GM21423 (cell line): ENCODE results near the gene CROCC2.

Source experiments
- ATAC-seq: cut with Tn5 transposase; IDR thresholded peaks from one replicate; pipeline ENCODE4 v1.9.1; 2021; ENCODE audit warnings: mild to moderate bottlenecking, moderate library complexity; ENCODE audit not compliant: unreplicated experiment

CROCC2 gene

DNA sequence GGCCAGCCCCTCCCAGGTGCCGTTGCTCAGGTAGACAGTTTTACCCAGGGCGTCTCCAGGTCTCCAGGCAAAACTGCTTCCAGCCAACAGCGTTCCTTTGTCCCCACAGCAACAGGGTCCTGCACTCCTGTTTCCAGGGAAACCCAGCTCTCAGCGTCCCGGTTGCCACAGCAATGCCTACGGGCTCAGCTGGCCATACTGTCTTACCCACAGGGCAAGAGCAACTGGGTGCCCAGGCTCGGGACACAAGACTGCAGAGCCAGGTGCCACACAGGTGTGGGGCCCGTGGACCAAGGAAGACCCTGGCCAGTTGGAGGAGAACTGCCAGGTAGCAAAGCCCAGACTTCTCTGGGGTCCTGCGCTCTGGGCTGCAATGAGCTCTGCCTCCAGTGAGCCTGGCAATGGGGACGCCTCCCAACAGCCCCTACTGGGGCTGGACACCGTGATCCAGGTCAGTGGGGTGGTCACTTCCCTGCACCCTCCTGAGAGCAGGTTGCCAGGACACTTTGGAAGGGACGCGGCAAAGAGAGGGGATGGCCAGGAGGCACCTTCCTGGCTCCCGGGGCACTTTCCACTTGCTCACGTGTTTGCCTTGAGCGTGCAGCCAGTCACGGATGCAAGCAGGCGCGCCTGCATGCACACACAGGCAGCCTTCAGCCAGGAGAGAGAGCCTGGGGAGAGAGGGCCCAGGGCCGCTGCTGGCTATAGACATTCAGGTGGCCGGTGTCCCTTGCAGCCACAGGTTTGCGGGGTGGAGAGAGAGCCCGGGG lies at the start of gene CROCC2:
CROCC2 (plus strand) TSS at position 196 of the 770 bp plus-strand sequence; CDS start at position 374, 178 bp downstream.
- ATAC-seq, result no peak

DNA sequence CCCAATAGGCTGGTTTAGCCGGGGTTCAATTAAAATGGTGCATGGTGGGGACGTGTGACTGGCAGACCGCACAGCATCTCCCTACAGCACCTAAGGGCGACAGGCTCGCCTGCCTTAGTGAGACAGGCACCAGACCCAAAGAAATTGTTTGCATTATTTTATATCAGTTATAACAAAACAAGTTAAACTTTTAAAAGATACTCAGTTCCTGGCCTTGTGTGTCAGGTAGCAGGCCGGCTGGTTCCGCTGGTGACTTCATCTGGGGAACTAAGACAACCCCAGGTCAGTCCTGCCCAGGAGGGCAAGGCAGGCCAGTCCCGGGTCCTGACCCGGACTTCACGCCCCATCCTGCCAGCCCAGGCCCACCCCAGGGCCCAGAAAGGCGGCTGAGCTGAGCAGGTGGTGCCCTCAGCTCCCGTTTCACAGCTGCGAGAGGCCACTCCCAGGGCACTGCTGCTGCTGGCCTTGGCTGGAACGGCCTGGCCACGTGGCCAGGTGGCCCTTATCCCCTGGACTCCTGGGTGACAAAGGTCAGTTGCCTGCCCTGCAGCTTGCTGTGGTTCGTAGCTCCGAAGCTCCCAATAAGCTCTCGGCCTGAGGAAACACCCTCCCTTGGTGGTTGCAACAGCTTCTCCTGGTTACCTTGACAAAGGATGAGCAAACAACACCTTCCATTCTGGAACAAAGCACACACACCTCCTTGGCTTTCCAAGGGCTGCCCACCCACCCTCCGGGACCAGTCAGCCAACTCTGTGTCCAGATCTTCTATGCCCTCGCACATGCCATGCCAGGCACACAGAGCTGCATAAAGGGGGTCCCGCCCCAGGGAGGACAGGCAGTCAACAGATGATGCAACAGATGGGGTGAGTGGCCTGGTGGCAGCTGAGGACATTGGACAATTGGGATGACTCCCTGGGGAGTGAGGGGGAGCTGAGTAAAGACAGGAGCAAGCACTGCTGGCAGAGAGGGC lies 48.8 kb upstream of the CROCC2 start:
- no peak for ATAC-seq

DNA sequence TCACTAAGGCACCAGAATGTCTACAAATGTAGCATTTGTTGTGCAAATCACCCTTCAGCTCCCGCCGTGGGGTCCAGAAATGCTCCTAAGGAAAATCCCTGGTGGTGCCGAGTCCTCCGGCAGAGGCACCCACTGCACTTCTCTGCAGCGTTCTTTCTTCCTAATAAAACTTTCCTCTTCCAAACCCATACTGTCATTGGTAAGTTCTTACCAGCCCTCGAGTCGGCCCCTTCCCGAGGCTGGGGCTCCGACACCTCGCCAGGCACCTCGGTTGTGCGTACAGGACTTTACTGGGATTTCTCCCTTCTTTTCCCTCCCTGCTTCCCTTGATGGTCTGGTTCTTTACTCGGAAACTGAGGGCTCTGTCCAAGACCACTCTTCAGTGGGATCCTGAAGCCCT lies 47.8 kb upstream of the CROCC2 start:
- ATAC-seq, result no peak

DNA sequence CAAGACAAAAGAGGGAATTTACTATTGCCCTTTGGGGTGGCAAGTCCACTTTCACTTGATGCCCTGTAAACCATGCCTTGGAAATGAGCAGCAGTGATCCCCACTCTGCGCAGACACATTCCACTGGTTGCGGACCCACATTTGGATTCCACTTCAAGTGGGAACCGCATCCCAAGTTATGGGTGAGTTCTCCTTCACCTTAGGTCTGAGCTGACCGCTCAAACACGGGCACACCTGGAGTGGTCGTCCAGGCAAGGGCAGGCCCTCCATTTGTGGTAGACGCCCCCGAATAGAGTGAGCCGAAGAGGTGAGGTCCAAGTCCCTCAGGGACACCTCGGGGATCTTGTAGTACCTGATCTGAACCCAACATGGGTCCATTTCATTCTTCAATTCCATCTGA lies 47.3 kb upstream of the CROCC2 start:
- ATAC-seq, result no peak

DNA sequence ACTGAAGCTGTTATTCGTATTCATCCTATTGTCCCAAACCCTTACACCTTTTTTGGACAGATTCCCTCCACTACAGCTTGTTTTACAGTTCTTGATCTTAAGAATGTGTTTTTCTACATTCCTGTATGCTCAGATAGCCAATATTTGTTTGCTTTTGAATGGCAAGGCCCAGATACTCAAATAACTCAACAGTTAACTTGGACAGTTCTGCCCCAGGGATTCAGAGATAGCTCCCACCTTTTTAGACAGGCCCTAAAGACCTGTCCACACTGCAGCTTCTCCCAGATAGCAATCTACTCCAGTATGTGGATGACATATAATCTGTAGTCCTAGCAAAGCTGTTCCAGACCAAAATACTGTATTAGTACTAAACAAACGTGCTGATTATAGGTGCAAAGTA lies 44.6 kb upstream of the CROCC2 start:
- ATAC-seq, result no peak

DNA sequence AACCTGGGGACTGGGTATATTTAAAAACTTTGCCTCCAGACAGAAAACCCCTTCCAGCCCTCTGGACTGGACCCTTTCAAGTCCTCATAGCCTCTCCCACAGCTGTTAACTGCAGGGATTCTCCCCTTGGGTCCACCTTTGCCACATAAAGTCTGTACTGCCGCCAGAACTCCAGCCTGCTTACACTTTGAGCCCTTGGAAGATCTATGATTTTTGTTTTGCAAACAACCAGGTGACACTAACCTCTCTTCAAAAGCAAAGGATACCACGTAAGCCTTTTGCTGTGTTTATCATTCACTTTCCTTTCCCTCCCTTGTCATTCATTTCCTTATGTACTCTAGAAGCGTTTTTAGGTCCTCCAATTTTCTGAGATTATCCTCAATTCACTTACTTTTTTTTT lies 41.7 kb upstream of the CROCC2 start:
- no peak for ATAC-seq

DNA sequence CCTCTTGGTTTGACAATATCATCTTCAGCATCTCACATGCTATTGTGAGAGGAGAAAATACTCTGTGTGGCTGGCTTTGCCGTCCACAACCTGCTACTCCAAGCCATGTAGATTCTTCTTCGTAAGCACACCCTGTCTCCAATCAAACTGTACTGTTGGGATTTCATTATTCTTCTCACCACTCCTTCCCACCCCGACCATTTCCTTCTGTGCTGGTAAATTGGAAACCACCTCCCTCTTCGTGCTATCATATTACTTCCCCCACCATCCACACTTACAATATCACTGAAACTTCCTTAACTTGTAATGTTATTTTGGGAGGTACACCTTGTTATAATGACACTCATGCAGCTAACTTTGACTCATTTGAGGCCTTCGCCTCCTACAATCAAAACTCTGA lies 40.7 kb upstream of the CROCC2 start:
- no peak for ATAC-seq

DNA sequence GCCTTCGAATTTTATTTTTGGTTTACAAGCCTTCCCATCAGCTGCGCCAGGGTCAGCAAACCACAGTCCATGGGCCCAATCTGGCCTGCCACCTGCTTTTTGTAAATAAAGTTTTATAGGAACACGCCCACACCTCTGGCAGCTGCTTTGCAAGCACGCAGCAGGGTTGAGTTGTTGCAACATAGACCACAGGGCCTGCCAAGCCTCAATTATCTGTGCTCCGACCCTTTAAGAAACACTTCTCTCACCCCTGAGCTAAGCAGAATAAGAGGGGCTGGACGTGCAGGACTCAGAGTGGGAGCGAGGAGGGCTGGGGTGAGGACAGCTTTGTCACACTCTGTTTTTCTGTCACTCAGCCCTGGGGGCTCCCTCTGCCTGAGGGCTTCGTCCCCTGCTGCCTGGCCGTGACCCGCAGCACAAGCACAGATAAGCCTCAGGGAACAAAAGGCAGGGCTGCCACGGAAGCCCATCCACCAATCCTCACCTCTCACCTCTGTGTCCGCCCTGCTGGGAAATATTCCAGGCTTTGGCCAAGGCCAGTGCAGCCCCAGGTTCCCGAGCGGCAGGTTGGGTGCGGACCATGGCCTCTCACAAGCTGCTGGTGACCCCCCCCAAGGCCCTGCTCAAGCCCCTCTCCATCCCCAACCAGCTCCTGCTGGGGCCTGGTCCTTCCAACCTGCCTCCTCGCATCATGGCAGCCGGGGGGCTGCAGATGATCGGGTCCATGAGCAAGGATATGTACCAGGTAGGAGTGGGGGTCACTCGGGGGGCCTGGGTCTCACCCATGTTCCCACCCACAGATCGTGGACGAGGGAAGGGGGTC lies 37.6 kb upstream of the CROCC2 start, which contains the start of gene AGXT:
AGXT (plus strand) TSS at position 539 of the 823 bp plus-strand sequence; CDS start at position 581, 42 bp downstream.
- ATAC-seq, result no peak

DNA sequence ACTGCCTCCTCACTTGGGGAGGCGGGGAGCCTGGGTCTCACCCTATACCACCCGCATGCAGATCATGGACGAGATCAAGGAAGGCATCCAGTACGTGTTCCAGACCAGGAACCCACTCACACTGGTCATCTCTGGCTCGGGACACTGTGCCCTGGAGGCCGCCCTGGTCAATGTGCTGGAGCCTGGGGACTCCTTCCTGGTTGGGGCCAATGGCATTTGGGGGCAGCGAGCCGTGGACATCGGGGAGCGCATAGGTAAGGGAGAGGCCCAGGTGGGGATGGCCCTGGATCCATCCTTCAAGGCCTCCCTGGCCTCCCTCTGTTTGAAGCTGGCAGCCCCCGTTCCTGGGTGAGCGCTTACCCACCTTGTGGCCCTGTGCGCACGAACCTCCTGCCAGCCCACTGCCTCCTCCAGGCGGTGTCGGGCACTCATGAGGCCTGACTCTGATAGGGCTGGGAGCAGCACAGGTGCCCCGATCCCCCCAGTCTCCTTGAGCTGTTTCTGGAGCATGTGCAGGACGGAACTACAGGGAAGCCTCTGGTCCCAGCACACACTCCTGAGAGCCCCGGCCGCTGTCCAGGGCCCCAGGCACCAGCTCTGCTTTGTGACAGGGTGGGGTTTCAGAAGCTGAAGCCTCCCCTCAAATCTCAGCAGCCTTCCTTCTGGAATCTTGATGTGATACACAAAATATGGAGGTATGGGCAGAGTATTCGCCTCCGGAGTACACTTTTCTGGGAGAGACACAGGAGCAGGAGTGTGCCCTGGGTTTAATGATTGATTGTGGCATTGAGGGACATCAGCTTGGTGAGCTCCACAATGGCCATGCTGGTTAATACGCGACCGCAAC lies 36.8 kb upstream of the CROCC2 start:
- no peak for ATAC-seq

DNA sequence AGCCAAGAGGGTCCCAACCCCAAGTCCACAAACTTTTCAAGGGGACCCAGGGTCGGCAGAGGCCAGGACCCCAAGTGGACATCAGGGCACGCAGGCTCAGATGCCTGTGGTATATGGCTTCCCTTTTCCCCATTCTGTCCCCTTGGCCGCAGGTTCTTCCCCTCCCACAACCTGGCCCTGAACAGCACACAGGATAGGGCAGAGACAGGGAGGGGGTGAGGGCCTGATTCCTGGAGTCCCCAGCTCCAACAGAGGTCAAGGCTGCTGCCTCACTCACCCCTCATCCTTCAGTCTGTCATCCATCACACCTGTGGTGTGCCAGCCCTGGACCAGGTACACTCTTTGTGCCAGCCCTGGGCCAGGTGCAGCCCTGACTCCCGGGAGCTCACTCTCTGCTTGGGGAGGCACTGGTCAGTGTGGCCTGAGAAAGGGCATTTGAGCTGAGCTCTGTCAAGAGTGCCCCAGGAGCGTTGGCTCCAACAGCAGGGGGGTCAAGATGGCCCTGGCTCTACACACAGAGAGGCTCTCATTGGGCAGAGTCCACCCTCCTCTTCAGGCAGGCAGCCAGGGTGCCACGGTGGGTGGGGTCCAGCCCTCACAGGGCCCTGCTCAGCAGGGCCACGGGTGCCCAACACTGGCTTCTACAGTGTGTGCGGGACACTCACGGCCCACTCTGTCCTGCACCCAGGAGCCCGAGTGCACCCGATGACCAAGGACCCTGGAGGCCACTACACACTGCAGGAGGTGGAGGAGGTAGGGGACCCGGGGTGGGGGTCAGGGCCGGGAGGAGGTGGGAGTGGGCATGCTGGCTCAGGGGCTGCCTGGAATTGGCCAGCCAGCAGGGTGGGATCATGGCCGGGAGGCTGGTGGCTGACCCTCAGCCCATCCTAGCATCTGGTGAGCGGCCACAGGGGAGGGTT lies 35.9 kb upstream of the CROCC2 start:
- no peak for ATAC-seq

DNA sequence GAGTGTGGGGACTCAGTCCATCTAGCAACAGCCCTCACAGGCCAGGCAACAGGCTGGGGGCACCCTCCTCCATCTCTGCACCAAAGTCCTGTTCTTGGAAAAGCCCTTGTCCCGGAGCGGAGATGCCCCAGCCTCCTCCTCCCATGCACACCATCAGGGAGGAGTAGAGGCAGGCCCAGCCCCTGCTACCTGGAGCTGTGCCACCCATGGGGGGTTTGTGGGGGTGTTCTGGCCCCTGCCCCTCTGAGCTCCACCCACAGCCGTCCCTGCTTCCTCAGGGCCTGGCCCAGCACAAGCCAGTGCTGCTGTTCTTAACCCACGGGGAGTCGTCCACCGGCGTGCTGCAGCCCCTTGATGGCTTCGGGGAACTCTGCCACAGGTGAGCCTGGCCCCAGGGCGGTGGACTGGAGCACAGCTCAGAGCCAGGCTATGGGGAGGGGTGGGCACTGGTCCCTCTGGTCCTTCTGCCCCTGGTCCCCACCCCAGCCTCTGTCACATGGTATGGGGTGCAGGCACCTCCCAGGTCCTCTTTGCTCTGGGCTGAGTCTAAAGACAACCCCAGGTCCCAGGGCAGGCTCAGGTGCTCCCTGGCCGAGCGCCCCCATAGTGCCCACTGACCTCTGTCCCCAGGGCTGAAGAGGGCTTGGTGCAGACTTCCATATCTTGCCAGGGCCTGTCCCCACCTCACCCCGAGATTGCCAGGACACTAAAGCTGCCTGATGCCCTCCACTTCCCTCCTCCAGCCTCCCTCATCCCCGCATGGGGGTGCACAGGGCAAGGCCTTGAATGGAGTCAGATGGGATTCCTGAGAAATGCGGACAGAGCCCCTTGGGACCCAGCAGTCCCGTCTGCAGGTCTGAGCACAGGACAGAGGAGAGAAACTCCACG lies 34.8 kb upstream of the CROCC2 start:
- no peak for ATAC-seq

DNA sequence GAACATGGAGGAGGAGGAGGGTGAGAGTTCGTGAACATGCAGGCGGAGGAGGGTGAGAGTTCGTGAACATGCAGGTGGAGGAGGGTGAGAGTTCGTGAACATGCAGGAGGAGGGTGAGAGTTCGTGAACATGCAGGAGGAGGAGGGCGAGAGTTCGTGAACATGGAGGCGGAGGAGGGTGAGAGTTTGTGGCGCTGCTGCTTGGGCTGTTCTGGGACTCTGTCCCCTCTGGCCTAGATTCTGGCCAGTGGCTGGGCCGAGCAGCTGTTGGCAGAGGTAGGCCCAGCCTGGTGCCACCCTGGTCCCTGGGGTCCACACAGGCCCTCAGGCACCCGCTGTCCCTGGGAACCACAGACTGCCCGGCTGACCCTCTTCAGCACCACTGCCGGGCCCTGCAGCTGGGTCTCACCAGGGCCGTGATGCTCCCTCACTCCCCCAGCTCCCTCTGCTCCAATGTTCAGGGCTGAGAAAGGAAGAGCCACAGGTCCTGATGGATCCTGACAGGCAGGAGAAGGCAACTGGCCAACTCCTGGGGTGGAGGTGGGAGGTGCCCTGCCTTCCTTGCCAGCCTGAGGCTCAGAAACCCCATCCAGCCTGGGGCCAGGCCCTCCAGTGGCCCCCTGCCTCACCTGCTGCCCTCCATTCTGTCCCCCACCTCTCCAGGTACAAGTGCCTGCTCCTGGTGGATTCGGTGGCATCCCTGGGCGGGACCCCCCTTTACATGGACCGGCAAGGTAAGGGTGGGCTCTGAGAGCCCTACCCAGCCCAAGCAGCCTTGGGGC lies 33.6 kb upstream of the CROCC2 start:
- no peak for ATAC-seq

DNA sequence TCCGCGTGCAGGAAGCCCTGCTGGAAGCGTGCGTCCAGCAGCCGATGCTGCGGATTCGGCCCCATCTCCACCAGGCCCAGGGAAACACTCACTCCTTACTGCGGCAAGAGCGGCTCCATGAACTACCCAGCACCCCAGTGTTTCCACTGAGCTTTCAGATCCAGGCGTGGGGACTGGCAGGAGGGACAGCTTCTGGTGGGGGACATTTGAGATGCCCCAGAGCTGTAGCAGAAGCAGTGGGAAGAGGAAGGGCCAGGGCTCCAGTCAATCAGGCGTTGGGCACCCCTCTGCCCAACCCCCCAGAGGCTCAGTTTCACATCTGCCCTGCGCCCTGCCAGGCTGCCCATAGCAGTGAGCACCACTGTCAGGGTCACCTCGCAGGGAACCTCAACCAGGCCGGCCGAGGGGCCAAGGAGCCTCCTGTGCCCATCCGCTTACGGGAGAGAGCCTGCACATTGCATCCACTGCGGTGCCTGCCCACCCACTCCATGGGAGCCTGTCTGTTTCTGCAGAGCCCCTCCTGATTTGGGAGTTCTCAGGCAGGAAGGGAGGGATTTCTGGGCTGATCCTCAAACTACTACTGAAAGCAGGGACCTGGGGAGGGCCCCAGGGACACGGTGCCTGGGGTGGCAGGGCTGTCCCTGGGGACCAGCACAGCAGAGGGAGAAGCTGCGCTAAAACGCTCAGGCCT lies 32.9 kb upstream of the CROCC2 start:
- ATAC-seq, result no peak

DNA sequence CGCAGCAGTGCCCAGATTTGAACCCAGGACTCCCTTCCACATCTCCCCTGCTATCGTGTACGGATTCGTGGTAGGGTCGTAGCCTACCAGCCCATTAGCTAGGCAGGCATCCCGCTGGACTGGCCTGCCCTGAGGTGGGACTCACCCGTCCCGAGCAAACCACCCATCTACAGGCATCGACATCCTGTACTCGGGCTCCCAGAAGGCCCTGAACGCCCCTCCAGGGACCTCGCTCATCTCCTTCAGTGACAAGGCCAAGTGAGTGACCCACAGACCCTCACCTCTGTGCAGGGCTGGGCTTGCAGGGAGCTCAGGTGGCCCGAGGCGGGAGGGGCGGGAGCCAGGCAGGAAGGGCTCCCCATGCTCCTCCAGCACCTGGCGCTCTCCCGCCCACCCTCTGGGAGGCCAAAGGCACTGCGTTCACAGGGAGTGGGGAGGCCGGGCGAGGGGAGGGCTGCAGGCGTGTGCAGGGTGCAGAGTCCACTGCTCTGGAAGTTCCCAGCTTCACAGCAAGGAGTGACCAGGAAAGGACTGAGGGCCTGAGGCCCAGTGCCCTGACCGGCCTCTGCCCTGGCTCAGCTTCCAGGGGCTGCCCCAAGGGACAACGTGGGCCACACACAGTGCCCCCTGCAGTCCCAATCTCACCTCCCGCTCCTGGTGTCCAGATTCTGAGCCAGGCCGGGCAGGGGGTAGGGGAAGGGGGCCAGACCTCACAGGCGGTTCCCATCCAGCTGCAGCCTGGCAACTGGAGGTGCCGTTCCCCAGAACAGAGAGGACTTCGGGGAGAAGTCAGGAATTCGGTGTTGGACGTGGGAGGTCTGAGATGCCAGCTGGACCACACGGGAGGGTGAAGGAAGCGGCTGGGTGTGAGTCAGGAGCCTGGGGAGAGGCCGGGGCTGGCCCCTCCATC lies 32.1 kb upstream of the CROCC2 start:
- ATAC-seq, result no peak

DNA sequence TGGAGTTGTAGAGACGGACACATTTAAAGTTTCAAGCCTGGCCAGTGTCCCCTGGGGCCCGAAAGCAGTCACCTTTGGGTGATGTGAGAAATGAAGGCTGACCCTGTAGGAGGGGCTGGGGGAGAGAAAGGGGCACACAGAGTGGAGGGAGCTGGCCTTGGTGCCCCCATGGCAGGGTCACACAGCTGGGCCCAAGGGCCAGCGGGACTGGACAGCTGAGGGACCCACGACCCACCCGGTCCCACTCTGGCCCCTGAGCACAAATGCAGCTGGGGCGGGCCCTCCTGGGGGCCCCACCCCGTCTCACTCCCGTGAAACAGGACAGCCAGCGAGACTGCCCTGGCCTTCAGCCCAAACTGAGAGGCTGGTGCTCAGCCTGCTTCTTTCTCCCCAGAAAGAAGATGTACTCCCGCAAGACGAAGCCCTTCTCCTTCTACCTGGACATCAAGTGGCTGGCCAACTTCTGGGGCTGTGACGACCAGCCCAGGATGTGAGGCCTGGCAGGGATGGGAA lies 31.4 kb upstream of the CROCC2 start:
- ATAC-seq, result no peak
